A673 (cell line): ENCODE results near the gene SHLD1. TPM values are rescaled to one million over a fixed set of nuclear protein-coding genes. Genes with fewer than 3 reads are reported as not detected.

ENCODE experiments used
- BruUV-seq: library from RNA; stranded (reverse); fragments of 400-500 nt; replicated peaks from 2 replicates; lab custom pipeline; 2021; lab: Mats Ljungman, UMichigan
- CTCF ChIA-PET: fragments of 300-600 bp; sonication (Branson Sonifier 250); formaldehyde crosslinking; loops from one replicate; lab custom pipeline; 2022; ENCODE audit warnings: antibody characterized with exemption; lab: Charles Lee
- POLR2A ChIA-PET: fragments of 300-600 bp; sonication (Branson Sonifier 250); formaldehyde crosslinking; loops from one replicate; lab custom pipeline; 2022; ENCODE audit warnings: antibody characterized with exemption; ENCODE audit not compliant: low non-redundant PET; lab: Charles Lee
- DNase-seq: peaks from one replicate; pipeline ENCODE4 v3.0.0-alpha.2; 2015; ENCODE audit warnings: low spot score
- H3K27ac ChIP-seq: fragments of 200-600 bp; sonication (generic); 2 replicates; pipeline ENCODE4 v1.5.1; 2016; ENCODE audit warnings: mixed run types, low read depth, mild to moderate bottlenecking, mixed read lengths, antibody characterized with exemption, low read length; ENCODE audit not compliant: poor library complexity, severe bottlenecking
- H3K27me3 ChIP-seq: fragments of 200-600 bp; sonication (generic); replicated peaks from 2 replicates; pipeline ENCODE4 v1.6.1; 2017; ENCODE audit warnings: mixed run types, low read depth, mild to moderate bottlenecking, mixed read lengths, antibody characterized with exemption, low read length; ENCODE audit not compliant: insufficient read depth, poor library complexity
- H3K36me3 ChIP-seq: fragments of 200-600 bp; sonication (generic); 2 replicates; pipeline ENCODE4 v1.6.1; 2016; ENCODE audit warnings: mixed run types, mild to moderate bottlenecking, mixed read lengths, antibody characterized with exemption, low read length; ENCODE audit not compliant: insufficient read depth, poor library complexity, severe bottlenecking
- H3K4me1 ChIP-seq: fragments of 200-600 bp; sonication (generic); 2 replicates; pipeline ENCODE4 v1.6.1; 2017; ENCODE audit warnings: mixed run types, mild to moderate bottlenecking, mixed read lengths, antibody characterized with exemption, low read length; ENCODE audit not compliant: insufficient read depth, poor library complexity, severe bottlenecking
- H3K4me3 ChIP-seq: fragments of 200-600 bp; sonication (generic); 2 replicates; pipeline ENCODE4 v1.5.1; 2016; ENCODE audit warnings: low read depth, mixed run types, mild to moderate bottlenecking, mixed read lengths, low read length; ENCODE audit not compliant: poor library complexity, severe bottlenecking
- H3K9me3 ChIP-seq: fragments of 200-600 bp; sonication (generic); 2 replicates; pipeline ENCODE4 v1.6.1; 2016; ENCODE audit warnings: mixed run types, low read depth, mild to moderate bottlenecking, mixed read lengths, antibody characterized with exemption, low read length; ENCODE audit not compliant: poor library complexity, severe bottlenecking
- CTCF ChIP-seq: fragments of 300-800, 200-600 bp; sonication (generic); conservative IDR thresholded peaks from 2 replicates; pipeline ENCODE4 v1.5.1; 2017; ENCODE audit warnings: low read depth, mild to moderate bottlenecking, antibody characterized with exemption, low read length, moderate library complexity, mixed read lengths
- EZH2 ChIP-seq: fragments of 200-600 bp; sonication (generic); IDR thresholded peaks from 2 replicates; pipeline ENCODE4 v1.6.1; 2017; ENCODE audit warnings: borderline replicate concordance, low read depth, mild to moderate bottlenecking, mixed read lengths, antibody characterized with exemption, low read length; ENCODE audit not compliant: poor library complexity, severe bottlenecking
- intact Hi-C: fragments of 100-400 bp; cut with micrococcal nuclease; formaldehyde crosslinking; loops from one replicate; pipeline ENCODE4 v1.10.0; 2022; ENCODE audit not compliant: unreplicated experiment
- total RNA-seq: library from RNA; stranded (reverse); gene quantifications from 2 replicates; pipeline ENCODE4 v1.2.3, GENCODE V29; 2021

SHLD1 gene
- total RNA-seq, 1 experiment from 2014 or later = 5.8 TPM

- peak; percentile 26; the same call in 1 of the 2 replicates for TF ChIP-seq CTCF
- TF ChIP-seq EZH2 = no peak
- no peak overlapping the region for H3K4me3 ChIP-seq
- H3K27me3 ChIP-seq = no peaks in the 10 kb centered on the region
- H3K36me3 ChIP-seq = no peaks in the 10 kb centered on the region
- no TSS peak for BruUV-seq
- no peak for DNase-seq
- no peak overlapping the region for H3K27ac ChIP-seq
- no peaks in the 10 kb centered on the region for H3K9me3 ChIP-seq
- H3K4me1 ChIP-seq = peaks cover 7% of the 10 kb centered on the region
- intact Hi-C loops = no loop called here
- ChIA-PET POLR2A (no interaction called here), CTCF (no interaction called here)
Observed at GRCh38 chr20:5806457-5807263, 56.5 kb downstream of the SHLD1 start.

DNA sequence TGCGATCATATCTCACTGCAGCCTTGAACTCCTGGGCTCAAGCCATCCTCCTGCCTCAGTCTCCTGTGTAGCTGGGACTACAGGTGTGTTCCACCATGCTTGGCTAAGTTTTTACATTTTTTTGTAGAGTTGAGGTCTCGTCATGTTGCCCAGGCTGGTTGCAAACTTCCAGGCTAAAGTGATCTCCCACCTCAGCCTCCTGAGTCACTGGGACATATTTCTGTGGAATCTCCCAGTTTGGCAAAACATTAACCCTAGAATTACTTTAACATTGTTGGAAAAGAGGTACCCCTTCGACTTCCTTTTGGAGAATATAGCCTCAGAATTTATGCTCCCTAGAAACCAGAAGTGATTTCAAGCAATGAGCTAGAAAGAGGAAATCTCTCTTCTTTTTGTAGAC is 57.2 kb downstream of the SHLD1 start:
- no peak for DNase-seq
- BruUV-seq = no TSS peak
- ChIA-PET CTCF (no interaction called here), POLR2A (no interaction called here)
- H3K27me3 ChIP-seq = no peaks in the 10 kb centered on the region
- peaks cover 7% of the 10 kb centered on the region for H3K4me1 ChIP-seq
- no peaks in the 10 kb centered on the region for H3K9me3 ChIP-seq
- no peak overlapping the region for H3K4me3 ChIP-seq
- no peaks in the 10 kb centered on the region for H3K36me3 ChIP-seq
- H3K27ac ChIP-seq = no peak overlapping the region
- intact Hi-C loops = no loop called here
- TF ChIP-seq EZH2 = no peak
- no peak for TF ChIP-seq CTCF

- ChIA-PET POLR2A (no interaction called here), CTCF (no interaction called here)
- H3K27ac ChIP-seq = no peak overlapping the region
- intact Hi-C loops = no loop called here
- no TSS peak for BruUV-seq
- no peak overlapping the region for H3K4me3 ChIP-seq
- TF ChIP-seq EZH2 (no peak), CTCF (no peak)
- no peaks in the 10 kb centered on the region for H3K9me3 ChIP-seq
- no peaks in the 10 kb centered on the region for H3K27me3 ChIP-seq
- no peaks in the 10 kb centered on the region for H3K36me3 ChIP-seq
- H3K4me1 ChIP-seq = peaks cover 7% of the 10 kb centered on the region
- DNase-seq = no peak
Observed at GRCh38 chr20:5808901-5809300, 58.7 kb downstream of the SHLD1 start.
